ENCODE data around the gene KRTAP10-6. TPM values are rescaled to one million over a fixed set of nuclear protein-coding genes. Genes with fewer than 3 reads are reported as not detected.

KRTAP10-6 gene
- total RNA-seq, 1 donor from 2014 or later, result not detected

- Mint-ChIP-seq H3K9me3 (ENCODE audit: low read depth) (peaks cover 19% of the 10 kb centered on the region), H3K4me3 (ENCODE audit: unreplicated experiment) (no peak overlapping the region), H3K27me3 (ENCODE audit: low read depth) (peaks cover 11% of the 10 kb centered on the region), H3K27ac (ENCODE audit: unreplicated experiment) (no peak overlapping the region), H3K36me3 (ENCODE audit: low read depth) (peaks cover 13% of the 10 kb centered on the region), H3K4me1 (ENCODE audit: low read depth) (peaks cover 16% of the 10 kb centered on the region)
- TF ChIP-seq CTCF (IDR thresholded peaks at IDR 0.05), result no peak
- DNase-seq (ENCODE audit: low spot score), result no peak
Measured at GRCh38 chr21:44549525-44550211, 42.6 kb downstream of the KRTAP10-6 start.

DNA sequence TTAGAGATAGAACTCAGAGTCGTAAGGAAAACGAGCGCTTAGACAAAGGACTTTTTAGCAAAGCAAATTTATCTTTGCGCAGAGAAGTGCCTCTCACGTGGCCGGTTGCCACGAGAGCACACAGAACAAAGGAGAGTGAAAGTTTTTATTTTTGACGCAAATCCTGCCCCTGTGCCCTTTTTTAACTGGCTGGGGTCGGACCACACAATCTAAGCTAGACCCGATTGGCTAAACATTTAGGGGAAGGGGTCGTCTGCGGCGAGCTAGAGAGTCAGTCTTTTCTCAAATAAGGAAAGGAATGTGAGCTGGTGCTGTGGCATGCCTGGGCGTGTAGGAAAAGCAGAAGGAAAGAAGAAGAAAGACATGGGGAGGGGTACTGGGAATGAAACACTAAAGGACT is 43.4 kb downstream of the KRTAP10-6 start:
- Mint-ChIP-seq H3K36me3 (ENCODE audit: low read depth) (peaks cover 13% of the 10 kb centered on the region), H3K4me3 (ENCODE audit: unreplicated experiment) (no peak overlapping the region), H3K9me3 (ENCODE audit: low read depth) (peaks cover 19% of the 10 kb centered on the region), H3K27me3 (ENCODE audit: low read depth) (peaks cover 11% of the 10 kb centered on the region), H3K27ac (ENCODE audit: unreplicated experiment) (no peak overlapping the region), H3K4me1 (ENCODE audit: low read depth) (peaks cover 16% of the 10 kb centered on the region)
- TF ChIP-seq CTCF (IDR thresholded peaks at IDR 0.05), result no peak
- no peak for DNase-seq (ENCODE audit: low spot score)

DNA sequence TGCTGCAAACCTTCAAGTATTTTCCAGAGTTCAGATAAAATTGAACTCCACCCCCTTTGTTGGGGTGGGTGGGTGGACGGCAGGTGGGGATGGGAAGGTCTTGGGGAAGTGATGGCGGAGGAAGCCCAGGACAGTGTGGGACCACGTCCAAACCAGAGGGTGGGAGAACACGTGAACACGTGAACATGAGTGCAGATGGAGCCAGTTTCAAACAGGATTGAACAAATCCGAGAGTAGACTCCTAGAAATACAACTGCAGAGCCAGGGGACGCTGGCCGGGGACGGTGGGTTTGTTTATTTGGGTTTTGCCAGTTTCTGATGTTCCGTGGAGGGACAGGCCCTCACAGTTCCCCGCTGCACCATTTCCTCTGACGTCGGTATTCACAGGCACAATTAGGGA is 43.9 kb downstream of the KRTAP10-6 start:
- H3K27ac Mint-ChIP-seq (ENCODE audit: unreplicated experiment), result no peak overlapping the region
- peaks cover 19% of the 10 kb centered on the region for H3K9me3 Mint-ChIP-seq (ENCODE audit: low read depth)
- H3K27me3 Mint-ChIP-seq (ENCODE audit: low read depth), result peaks cover 11% of the 10 kb centered on the region
- no peak for TF ChIP-seq CTCF (IDR thresholded peaks at IDR 0.05)
- peaks cover 16% of the 10 kb centered on the region for H3K4me1 Mint-ChIP-seq (ENCODE audit: low read depth)
- no peak overlapping the region for H3K4me3 Mint-ChIP-seq (ENCODE audit: unreplicated experiment)
- no peak for DNase-seq (ENCODE audit: low spot score)
- peaks cover 13% of the 10 kb centered on the region for H3K36me3 Mint-ChIP-seq (ENCODE audit: low read depth)

DNA sequence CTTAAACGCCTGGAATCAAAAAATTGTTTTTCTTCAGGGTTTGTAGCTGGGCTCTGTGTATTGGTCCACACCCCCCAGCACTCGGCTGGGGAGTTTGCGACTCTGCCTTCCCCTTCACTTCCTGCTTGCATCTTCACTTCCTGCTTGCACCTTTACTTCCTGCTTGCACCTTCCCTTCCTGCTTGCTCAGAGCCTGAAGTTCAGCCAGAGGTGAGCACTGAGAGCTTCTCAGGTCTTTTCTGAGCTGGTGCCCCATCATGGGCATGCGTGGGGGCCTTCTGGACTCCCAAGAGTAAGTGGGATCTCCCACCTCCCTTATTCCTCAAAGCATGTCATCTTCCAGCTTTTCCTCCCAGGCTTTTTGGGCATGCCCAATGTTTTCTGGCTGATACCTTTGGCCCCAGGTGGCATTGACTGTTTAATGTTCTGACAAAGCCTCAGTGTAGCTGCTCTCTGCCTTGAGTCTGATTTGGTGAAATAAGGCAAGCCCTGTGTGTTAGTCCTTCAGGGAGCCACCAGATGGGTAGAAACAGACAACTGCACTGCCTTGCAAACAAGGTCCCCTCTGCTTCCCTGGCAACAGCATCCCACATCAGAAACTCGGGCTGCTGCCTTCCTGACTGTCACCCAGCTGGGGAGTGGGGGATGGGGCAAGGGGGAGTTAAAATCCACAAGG is 44.5 kb downstream of the KRTAP10-6 start:
- no peak overlapping the region for H3K4me3 Mint-ChIP-seq (ENCODE audit: unreplicated experiment)
- peaks cover 13% of the 10 kb centered on the region for H3K36me3 Mint-ChIP-seq (ENCODE audit: low read depth)
- no peak overlapping the region for H3K27ac Mint-ChIP-seq (ENCODE audit: unreplicated experiment)
- no peak for DNase-seq (ENCODE audit: low spot score)
- H3K27me3 Mint-ChIP-seq (ENCODE audit: low read depth), result peaks cover 11% of the 10 kb centered on the region
- H3K4me1 Mint-ChIP-seq (ENCODE audit: low read depth), result peaks cover 16% of the 10 kb centered on the region
- TF ChIP-seq CTCF (IDR thresholded peaks at IDR 0.05), result no peak
- peaks cover 19% of the 10 kb centered on the region for H3K9me3 Mint-ChIP-seq (ENCODE audit: low read depth)

GRCh38 chr21:44544566-44544965 is 47.7 kb downstream of the KRTAP10-6 start:
- peaks cover 6% of the 10 kb centered on the region for H3K27me3 Mint-ChIP-seq (ENCODE audit: low read depth)
- peaks cover 10% of the 10 kb centered on the region for H3K4me1 Mint-ChIP-seq (ENCODE audit: low read depth)
- H3K4me3 Mint-ChIP-seq (ENCODE audit: unreplicated experiment), result no peak overlapping the region

More at GRCh38 chr21:44544566-44544965, 47.7 kb downstream of the KRTAP10-6 start:
- no peak for TF ChIP-seq CTCF (IDR thresholded peaks at IDR 0.05)
- DNase-seq (ENCODE audit: low spot score), result no peak
- H3K27ac Mint-ChIP-seq (ENCODE audit: unreplicated experiment), result no peak overlapping the region
- peaks cover 13% of the 10 kb centered on the region for H3K36me3 Mint-ChIP-seq (ENCODE audit: low read depth)
- peaks cover 19% of the 10 kb centered on the region for H3K9me3 Mint-ChIP-seq (ENCODE audit: low read depth)
